ENCODE results near the gene JAG1.

The JAG1 gene

DNA sequence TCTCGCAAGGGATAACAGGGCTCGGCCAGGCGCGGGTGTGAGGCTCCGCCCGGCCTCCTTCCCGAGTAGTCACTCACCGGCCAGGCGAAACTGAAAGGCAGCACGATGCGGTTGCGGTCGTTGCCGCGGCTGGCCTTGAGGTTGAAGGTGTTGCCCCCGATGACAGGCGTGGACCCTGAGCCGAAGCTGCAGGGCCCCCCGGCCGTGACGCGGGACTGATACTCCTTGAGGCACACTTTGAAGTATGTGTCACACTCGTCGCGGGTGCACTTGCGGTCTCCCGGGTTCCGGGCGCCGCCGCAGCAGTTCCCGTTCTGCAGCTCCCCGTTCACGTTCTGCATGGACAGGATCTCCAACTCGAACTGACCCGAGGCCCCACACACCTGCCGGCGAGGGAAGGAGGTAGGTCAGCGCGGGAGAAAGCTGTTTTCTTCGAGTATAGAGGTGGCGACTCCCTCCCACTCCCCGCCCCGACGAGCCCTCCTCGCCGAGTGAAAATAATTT is 1.1 kb downstream of the JAG1 start:
- no peak overlapping the region for H3K27ac ChIP-seq
- TF ChIP-seq, protein P1, sequence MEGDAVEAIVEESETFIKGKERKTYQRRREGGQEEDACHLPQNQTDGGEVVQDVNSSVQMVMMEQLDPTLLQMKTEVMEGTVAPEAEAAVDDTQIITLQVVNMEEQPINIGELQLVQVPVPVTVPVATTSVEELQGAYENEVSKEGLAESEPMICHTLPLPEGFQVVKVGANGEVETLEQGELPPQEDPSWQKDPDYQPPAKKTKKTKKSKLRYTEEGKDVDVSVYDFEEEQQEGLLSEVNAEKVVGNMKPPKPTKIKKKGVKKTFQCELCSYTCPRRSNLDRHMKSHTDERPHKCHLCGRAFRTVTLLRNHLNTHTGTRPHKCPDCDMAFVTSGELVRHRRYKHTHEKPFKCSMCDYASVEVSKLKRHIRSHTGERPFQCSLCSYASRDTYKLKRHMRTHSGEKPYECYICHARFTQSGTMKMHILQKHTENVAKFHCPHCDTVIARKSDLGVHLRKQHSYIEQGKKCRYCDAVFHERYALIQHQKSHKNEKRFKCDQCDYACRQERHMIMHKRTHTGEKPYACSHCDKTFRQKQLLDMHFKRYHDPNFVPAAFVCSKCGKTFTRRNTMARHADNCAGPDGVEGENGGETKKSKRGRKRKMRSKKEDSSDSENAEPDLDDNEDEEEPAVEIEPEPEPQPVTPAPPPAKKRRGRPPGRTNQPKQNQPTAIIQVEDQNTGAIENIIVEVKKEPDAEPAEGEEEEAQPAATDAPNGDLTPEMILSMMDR (IDR thresholded peaks at IDR 0.05): no peak
- TF ChIP-seq ZFX (IDR thresholded peaks at IDR 0.05; ENCODE audit: borderline replicate concordance): no peak

DNA sequence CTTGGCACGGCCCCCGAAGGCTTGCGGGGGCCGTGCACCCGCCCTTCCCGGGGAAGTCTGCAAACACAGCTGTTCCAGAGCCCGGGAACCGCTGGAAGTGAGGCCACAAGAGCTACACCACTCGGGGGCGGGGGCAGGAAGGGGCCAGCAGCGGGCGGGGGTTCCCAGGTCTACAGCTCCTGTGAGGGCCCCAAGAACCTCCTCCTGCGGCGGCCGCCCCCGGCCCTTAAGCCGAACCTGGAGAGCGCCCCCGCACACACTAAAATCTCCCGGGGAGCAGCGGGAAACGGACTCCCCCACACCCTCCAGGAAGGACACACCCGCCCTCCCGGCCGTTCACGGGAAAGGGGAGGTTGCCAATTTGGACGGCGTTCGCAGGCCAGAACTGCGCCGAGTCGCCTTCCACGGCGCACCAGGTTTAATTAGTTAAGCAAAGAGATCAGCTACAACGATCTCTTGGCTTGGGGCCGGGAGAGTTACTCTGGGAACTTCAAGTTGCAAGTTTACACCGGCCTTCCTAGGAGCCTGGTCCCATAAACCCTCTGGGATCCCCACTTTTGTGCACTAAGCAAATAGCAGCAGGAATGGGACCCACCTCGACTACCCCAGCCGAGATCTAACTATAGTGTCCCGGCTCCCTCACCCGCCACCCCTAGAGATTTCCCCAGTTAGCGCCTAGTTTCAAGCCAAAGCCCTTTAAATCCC is 1.7 kb downstream of the JAG1 start:
- H3K27ac ChIP-seq: no peak overlapping the region
- TF ChIP-seq, protein P1 (IDR thresholded peaks at IDR 0.05): no peak
- TF ChIP-seq ZFX (IDR thresholded peaks at IDR 0.05; ENCODE audit: borderline replicate concordance): no peak

DNA sequence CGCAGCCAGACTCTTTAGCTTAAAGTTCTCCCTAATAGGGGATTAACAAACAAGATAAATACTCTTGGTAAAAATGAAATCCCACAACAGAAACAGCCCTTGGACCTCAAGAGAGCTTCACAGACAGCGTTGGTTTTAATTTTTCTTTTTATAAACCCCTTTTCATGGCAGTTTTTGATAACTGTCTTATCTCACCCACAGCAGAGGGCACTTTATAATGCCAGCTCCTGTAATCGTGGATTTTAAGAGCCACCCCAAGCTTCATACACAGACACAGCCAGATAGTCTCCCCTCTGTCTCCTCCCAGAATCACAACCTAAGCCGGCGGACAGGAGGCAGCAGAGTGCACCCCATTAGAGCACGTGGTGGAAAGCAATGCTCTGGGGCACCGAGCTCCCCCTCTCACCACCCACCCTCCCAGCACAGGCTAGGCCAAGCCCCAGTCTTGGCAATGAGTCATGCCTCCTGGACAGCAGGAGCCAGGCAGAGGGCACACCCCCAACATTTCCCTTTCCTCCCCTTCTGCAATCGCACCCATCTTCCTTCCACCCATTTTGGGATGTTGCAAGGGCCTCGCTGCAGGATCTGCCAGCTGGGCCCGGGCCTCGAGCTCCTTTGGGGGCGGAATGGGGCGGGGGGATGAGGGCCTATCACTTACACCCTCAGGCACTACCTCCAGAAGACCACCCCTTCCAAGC is 2.4 kb downstream of the JAG1 start:
- no peak for TF ChIP-seq ZFX (IDR thresholded peaks at IDR 0.05; ENCODE audit: borderline replicate concordance)
- TF ChIP-seq, protein P1 (IDR thresholded peaks at IDR 0.05): no peak
- no peak overlapping the region for H3K27ac ChIP-seq

DNA sequence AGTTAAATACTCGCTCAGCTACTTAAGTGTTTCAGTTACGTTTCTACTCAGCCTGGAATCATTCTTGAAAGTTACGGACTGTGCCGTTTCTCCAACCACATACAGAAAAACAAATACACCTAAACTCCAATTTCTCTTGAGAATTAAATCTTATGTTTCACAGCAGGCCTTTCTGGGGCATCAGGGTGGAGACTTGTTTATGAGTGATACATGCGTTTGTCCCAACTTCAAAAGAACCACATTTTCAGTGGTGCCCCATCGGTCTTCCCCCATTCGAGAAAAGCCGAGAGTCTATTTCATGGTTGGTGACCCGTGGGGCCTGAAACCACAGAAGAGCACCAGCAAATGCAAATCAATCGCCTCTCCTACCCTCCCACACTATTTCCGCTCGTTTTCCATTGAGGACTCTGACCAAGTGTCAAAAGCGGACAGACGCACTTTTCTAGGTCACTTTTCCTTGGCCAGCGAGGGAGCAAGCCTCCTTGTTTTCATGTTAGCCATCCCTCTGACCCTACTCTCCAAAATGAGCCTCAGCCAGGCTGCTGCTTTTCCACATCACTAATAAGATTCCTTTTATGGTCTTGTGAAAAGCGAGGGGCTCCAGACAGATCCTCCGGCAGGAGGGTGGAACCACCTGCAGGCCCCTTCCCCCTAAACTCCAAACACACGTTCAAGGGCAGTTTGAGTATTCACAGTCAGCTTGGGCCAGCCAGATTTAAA is 3.1 kb downstream of the JAG1 start:
- no peak for TF ChIP-seq ZFX (IDR thresholded peaks at IDR 0.05; ENCODE audit: borderline replicate concordance)
- TF ChIP-seq, protein P1 (IDR thresholded peaks at IDR 0.05): no peak
- no peak overlapping the region for H3K27ac ChIP-seq

DNA sequence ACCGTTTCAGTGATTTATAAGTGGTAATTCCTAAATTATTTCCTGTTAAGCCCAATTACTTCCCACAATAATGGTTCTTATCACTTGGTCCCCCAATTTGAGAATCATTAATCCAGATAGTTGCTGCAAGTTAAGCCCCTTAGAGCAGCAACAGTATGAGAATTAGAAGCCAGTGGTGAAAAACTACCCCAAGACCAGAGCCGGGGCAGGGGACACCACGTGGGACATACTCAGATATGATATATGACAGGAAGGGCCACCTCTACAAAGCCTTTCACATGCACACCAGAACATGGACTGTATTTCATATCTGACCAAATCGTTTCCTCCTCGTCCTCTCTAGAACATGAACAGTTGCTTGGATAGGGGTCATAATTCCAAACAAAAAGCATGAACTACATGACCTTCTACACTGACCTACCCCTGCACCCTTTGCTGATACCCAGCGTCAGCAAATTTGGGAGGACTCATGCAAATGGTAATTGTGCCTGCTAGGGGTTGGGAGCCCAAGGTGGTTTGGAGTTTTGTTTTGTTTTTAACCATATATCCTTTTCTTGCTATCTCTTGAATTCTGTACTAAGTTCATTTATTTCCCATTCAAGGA is 3.9 kb downstream of the JAG1 start:
- TF ChIP-seq, protein P1 (IDR thresholded peaks at IDR 0.05): no peak
- no peak overlapping the region for H3K27ac ChIP-seq

DNA sequence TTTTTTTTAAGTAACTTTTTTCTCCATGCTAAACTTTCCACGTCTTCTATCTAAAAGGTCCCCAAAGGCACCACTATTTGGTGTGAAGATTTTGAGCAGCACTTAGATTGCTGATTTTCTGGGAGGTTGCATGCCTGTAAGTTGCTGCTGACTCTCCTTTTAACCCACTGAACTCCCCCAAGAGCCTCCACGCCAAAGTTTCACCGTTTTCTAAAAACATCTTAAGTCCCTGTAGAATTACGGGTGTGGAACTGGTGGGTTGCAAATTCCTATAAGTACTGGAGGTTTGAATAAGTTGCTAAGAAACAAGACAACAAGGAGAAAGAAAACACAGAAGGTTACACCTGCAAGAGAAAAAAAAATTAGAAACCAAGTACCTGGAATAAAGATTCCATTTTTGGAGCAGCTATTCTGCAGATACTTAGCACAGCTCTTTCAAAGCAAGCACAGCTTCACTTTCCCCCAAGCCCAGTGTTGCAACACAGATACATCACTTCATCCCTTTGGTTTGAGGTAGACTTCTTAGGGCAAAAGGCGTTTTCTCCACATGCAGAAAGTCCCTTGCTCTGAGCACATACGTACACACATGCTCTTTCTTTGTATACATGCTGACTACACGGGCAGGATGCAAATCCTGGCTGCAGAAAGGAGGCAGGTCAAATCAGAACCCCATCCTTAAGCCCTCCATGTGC is 5.0 kb downstream of the JAG1 start:
- TF ChIP-seq ZFX (IDR thresholded peaks at IDR 0.05; ENCODE audit: borderline replicate concordance): no peak
- TF ChIP-seq, protein P1 (IDR thresholded peaks at IDR 0.05): no peak
- H3K27ac ChIP-seq: no peak overlapping the region
